TTC549 (cell line): ENCODE data around the gene MTUS2.

ENCODE experiments used
- FAIRE-seq: peaks from 2 replicates; lab custom pipeline; 2012; peaks lifted over from hg19 to GRCh38; lab: Jason Lieb, UNC

MTUS2 gene

DNA sequence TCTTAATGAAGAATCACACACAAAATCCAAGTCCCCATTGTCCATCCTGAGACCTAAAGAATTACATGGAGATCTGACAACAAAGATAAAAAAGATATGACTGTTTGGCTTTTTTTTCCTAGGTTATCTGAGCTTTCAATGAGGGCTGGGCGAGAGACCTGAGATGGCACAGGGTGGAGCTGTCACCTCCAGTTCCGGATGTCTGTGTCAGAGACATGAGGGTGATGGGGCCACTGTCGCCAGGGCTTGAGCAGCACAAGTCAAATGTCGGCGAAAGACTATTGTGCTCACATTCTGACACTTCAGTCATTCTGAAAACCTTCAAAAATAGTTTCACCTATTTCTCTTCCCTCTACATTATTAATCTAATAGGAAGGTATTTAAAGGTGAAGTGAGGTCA, 709.6 kb downstream of the MTUS2 start:
- no peak for FAIRE-seq

DNA sequence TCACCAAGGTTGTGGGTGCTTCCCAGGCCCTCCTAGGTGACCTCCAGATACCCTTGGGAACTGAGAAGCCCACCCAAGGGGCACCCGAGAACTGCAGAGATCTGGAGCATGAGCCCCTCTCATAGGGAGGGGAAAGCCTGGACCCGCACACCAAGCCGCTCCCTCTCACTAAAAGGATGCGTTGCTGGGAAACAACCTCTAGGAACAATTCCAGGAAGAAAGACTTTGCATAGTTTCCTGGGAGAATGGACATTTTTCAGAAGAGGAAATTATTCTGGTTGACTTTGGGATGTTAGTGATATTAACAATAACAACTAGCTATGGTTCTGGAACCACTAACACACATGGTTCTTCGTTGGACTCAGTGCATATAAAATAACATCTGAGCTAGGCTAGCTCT, 710.8 kb downstream of the MTUS2 start:
- FAIRE-seq: no peak

DNA sequence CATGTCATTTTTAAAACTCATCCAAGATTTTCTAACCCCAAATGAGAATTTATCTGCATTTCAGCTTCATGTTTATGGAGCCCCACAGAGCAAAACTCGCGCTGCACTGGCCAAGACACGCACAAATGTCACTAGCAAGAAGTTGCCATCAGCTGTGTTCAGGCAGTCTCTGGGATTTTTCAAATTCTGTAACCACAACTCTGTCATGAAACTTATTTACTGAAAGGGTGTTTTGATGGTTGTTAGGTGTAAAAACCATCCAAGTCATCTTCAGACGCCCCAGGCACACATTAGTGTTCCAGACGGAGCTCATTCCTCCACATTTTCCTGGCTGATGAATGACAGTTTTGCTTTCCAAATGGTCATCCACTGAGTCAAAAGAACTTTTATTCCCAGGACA, 712.0 kb downstream of the MTUS2 start:
- FAIRE-seq: no peak

DNA sequence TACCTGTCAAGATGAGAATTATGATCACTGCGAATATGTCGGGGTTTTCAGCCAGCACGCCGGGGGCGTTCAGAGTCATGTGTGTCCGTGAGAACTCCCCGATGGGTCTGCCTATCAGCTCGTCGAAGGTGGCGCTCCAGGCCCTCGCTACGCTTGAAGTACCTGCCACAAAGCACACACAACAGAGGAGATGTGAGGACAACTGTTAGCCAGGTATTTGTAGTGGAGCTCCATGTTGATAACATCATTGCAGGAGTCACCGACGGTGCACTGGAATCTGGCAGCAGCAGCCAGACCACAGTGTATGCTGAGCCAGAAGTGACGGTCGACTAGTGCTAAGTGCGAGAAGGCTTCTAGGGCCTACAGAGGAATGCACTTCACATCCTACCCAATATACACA, 712.7 kb downstream of the MTUS2 start:
- FAIRE-seq: no peak

DNA sequence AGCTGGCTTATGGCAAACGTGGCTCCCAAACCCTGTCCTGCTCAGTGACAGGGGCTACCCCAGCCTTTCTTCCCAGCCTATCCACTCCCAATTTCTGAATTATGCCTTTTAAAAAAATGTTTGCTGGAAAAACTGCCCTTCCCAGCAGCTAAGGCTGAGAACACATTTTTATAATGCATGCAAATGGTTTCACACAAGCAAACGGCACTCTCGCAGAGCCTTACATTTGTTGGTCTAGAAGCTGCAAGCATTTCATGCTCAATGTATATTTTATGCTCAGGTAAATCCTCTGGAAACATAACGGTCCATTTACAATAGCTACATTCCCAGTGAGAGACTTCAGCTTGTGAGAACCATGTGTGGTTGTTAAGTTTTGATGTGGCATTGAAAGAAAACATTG, 713.9 kb downstream of the MTUS2 start:
- no peak for FAIRE-seq

DNA sequence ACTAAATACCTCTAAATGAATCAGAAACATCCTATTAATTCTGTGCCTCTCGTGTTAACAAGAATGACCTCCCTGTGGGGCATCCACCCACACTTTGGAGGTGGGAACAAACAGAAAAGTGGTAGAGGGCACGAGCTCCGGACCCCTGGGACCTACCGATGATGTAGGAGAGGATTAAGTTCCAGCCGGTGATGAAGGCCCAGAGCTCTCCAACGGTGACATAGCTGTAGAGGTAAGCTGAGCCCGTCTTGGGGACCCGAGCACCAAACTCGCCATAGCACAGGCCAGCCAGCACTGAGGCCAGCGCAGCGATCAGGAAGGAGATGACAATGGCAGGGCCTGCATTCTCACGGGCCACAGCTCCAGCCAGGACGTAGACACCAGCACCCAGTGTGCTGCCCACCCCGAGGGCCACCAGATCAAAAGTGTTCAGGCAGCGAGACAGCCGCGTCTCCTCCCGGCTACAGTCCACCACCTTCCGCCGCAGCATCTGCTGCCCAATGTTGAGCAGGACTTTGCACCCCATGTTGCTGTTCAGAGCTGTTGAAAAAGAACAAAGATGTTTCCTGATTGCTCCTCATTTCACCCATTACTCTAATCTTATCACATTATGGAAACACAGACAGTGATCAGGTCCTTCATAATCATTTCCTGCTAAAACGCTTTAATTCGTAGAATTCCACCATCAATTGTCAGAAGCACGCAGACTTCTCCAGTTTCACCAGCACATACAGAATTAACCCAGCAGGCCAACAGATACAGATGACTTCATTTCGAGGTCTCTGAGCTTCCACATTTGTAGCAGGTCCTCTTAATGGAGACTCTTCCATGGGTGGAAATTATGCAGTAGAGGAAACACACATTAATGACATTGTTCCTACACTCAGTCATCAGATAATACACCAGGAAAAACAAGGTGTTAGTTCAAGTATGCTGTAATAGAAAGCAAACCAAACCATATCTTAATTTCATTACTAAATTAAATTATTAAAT, 715.8 kb downstream of the MTUS2 start:
- FAIRE-seq: no peak

DNA sequence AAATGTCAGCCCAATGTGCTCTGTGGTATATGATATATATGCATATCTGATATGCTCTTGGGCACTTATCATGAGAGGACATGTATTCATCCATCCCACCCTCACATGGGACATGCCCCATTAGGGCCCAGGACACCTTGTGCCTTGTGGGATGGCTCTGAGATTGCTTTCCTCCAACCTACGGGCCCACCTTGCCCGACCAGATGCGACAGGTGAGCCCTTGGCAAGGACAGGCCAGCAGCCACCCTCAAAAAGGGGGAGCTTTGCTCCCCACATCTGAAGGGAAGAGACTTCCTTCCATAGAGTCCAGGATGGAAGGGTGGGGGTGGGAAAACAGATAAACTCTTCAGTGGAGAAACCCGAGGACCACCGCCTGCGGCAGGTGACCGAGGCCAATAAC, 716.7 kb downstream of the MTUS2 start:
- no peak for FAIRE-seq

DNA sequence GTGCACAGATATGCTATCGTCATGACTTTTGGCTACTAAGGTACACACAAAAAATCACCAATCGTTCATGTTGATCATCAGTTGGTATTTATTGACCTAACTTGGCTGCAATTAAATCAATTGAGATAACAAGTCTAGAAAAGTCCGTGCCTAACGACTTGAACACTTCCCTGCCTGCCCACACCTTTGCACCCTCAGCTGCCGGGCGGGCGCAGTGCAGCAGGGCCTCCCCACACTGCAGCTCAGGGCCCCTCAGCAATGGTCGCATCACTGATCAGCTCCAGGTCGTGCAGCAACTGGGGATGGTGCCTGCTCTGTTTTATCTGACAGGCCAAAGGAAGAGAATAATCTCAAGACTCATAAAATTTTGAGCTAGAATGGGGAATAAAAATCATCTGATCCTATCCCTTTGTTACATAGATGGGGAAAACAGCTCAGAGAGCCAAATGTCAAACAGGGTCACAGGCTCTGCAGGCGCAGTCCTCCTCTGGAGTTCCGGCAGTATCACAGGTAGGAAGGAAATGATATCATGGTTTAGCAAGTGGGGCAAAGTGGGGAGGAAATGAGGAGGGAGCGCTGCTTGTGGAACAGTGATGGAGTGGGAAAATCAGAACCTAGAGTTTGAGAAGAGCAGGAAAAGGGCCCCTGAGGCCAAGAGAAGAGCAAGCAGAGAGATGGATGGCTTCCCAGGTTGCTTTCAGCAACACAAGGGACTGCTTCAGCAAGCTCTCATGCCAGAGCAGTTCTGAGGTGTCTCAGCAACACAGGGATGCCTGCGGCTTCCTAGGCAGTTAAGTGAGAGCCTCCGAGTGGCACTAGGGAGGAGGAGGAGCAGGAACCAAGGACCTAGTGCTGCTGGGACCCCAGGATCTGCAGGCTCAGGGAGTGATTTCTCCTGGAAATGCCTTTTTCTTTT, 717.9 kb downstream of the MTUS2 start:
- FAIRE-seq: no peak

DNA sequence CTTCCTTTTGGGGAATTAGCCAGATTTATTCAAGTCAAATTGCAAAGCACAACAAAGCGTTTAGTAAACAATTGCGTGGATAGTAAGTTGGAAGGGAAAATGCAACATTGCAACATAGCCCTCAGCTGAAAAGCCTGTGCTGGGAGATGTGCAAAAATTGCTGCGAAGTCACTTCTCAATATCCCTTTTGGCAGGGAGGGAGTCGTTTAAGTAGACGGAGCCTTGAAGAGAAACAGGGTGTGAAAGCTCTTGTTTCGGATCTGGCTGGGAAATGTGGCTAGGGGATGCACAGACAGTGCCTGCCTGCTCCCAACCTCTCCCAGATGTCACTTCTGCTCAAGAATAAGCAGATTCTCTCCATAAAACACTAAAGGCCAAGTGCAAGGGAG, 718.5 kb downstream of the MTUS2 start:
- no peak for FAIRE-seq

DNA sequence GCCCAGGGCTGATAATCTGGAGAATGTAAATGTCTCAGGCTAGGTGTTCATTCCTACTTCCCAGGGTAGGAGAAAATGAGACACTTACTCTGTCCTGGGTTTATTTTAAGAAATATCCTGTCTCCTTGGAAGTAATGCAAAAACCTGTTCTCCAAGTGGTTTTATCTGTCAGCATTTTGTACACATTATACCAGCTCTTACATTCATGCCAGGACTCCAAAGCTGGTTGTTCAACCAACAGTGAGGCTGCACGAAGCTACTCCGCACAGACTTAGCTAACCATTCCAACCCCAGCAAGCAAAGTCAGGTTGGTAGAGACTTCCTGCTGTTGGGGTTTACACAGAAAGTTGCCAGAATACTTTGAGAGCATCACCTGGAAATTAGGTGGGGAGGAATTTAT, 719.7 kb downstream of the MTUS2 start:
- FAIRE-seq: no peak

DNA sequence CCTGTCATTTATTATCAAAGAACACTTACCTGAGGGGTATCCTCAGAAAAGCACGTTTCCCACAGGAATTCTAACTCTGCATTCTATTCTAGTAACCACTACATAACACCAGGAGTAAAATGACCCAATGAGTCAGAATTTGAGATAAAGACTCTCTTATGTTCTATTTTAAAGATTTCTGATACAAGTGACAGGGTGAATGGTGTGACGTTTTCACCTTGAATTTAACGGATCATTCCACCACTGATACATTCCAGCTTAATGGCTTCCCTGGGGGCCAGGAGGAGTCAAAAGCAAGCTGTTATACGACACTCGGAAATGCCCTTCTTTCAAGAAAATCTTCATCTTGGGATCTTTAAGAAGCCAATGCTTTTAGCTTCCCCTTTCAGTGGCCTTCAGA, 720.2 kb downstream of the MTUS2 start:
- FAIRE-seq: no peak

DNA sequence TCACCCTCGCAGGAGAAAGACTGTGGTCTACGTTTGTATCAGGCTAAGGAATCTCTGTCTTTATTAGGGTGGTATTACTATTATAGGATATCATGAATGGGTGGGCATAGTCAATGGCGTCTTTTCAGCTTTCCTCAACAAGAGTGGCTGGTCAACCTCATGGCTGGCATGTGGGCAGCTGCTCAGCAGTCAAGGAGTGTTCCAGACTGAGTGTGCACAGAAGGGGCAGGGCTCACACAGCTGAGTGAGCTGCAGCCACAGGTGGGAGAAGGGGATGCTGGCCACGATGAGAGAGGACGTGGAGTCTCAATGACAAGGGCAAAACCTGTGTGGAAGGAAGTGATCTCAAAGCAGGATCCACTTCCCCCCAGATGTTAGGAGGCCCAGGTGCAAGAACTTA, 720.7 kb downstream of the MTUS2 start:
- no peak for FAIRE-seq

DNA sequence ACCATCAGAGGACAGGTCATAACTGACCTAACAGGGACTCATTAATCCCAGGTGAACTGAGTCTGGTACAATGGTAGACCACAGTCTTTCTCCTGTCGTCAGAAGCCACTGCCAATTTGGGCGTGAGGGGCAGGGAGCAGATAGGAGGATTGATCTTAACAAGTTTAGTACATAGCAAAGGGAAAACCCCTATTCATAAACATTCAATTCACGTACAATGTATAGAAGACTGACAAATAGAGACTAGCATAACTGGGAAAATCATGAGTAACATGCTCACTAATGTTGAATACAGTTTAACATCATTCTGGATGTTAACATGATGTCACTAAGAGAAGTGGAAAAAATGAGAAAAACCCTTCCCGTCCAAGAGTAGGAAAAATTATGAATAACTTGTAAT, 721.3 kb downstream of the MTUS2 start:
- no peak for FAIRE-seq

DNA sequence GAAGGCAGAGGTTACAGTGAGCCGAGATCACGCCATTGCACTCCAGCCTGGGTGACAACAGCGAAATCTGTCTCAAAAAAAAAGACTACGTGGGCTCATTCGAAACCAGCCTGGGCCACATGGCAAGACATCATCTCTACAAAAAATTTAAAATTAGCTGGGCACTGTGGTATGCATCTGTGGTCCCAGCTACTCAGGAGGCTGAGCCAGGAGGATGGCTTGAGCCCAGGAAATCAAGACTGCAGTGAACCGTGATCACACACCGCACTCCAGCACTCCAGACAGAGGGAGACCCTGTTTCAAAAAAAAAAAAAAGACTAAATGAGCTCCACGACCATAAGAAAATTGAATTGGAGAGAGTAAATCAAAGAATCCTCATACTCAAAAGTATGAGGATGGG, 722.2 kb downstream of the MTUS2 start:
- no peak for FAIRE-seq

DNA sequence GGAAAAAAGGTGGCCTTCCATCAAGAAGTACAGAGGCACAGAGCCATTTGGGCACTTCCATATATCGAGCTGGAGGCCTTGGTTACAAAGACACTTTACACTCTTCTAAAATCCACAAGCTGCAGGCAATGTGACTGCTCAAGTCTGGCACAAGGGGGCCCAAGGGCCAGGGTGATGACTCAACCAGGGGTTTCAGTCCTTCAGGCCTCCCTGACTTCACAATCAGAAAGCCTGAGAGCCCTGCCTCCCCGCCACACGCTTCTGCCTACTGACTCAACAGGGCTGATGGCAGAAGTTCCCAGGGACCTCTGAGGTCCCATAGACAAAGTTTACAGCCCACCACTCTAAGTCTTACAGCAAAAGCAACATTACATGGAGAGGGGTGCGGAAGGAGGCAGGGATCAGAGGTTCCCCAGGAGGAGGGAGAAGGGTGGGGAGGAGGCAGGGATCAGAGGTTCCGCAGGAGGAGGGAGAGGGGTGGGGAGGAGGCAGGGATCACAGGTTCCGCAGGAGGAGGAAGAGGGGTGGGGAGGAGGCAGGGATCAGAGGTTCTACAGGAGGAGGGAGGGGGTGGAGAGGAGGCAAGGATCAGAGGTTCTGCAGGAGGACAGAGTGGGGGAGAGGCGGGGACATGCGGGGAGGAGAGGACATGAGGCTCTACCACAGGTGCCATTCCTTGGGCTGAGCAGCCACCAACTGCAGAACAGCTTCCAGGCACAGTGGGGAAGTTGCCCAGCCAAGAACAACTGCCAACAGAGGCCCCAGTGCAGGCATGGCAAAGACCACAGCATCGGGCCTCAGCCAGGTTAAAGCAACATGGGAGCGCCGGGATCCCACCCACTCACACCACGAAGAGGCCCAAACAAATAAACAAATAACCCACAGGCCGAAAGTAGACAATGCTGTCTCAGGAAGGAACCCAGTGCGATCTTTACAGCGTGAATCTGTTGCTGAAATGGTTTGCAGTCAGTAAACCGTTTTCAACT, 723.4 kb downstream of the MTUS2 start:
- FAIRE-seq: no peak

DNA sequence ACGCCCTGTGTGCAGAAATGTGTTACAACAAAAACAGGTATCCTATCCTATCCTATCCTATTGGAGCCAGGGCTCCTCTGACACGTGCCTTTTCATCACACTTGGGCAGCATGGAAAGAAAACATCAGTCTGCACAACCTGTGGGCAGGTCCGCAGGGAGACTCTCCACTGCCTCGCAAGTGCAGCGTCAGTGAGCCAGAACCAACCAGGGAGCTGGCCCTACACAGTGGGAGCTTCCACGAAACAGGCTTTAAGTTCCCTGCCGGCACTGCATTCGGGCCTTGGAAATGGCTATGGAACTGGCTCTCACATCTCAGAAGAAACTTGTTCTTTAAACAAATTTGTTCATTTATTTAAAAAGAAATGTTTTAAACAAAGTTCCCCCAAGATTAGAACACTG, 725.8 kb downstream of the MTUS2 start:
- FAIRE-seq: no peak

DNA sequence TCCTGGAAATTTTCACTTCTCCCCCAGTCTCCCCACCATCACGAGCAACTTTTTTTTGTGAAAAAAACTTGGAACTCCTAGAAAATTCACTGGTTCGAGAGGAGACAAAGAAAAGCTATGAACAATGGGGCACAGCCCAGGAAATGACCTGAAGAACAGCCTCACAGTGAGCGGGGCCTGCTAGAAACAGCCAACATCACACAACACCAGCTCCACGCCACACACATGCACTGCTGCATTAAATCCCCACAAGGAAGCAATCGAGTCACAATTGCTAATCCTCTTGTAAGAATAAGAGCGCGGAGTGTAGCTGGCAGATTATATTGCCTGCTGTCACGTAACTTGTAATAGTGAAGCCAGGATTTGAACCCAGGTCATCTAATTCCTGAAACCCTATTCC, 726.5 kb downstream of the MTUS2 start:
- FAIRE-seq: no peak

DNA sequence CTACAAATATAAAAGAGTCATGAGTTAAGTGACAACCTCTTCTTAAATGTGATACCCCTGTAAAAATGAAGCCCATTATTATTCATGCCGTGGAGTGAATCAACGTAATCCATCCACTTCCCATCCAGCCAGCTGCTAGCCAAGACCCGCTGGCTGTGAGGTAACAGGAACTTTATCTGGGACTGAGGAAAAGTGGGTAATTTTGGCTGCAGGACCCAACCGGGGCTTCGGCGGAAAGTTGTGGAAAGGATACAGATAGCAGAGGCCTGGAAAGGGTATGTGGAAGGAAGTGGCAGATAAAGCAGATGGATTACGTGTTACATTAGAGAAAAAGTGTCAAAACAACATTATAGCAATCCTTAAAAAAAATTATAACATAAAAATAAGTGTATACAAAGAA, 727.0 kb downstream of the MTUS2 start:
- no peak for FAIRE-seq

DNA sequence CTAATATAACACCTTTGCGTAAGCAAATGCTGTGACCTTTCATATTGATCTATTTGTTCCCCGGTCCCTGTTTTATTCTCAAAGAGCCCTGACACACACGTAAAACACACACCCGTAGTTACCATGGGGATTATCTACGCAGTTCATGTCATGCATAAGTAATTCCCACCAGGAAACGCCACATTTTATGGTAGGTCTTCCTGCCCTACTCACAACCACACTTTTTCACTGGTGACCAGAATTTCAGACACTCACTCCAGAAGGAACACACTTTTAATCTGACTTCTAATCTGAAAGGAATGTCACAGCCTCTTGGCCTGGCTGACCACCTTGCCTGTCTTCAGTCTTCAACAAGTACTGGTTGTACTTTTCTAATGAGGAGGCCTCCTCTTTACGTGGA, 728.6 kb downstream of the MTUS2 start:
- no peak for FAIRE-seq

DNA sequence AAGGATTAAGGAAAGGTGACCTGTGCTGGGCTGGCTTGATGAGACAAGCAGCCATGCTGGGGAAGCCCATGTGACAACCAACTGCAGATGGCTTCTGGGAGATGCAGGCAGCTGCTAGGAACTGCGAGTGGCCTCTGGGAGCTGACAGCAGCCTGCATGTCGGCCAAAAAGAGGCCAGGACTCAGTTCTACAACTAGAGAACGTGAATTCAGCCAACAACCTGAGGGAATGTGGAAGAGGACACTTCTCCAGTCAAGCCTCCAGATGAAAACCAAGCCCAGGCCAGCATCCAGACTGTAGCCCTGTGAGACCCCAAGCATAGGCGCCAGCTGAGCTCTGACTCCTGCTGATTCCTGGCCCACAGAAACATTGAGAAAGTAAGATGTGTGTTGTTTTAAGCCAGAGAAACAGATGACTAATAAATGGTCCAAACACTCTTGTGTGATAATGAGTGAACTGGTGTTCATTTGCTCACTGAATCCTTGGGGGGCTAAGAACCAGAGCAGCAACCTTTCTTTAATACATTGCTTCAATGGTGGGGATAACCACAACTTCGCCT, 730.4 kb downstream of the MTUS2 start:
- FAIRE-seq: no peak

DNA sequence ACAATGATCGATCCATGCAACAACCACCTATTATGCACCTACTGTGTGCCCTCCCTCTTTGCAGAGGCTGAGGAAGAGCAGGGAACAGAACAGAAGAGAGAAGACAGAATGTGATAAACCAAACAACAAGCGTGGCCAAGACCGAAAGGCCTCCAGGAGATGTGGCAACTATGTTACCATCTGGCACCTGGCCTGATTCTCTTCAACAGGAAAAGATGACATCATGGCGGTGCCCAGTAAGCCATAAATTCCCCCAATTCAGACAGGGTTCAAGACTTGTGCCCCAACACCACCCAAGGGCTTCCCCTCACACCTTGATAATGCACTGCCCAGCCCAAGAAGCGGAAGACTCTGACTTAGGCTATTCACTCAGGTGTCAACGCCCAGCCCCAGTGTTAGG, 731.1 kb downstream of the MTUS2 start:
- no peak for FAIRE-seq
